ENCODE measurements around the gene RELN.

Gene RELN

DNA sequence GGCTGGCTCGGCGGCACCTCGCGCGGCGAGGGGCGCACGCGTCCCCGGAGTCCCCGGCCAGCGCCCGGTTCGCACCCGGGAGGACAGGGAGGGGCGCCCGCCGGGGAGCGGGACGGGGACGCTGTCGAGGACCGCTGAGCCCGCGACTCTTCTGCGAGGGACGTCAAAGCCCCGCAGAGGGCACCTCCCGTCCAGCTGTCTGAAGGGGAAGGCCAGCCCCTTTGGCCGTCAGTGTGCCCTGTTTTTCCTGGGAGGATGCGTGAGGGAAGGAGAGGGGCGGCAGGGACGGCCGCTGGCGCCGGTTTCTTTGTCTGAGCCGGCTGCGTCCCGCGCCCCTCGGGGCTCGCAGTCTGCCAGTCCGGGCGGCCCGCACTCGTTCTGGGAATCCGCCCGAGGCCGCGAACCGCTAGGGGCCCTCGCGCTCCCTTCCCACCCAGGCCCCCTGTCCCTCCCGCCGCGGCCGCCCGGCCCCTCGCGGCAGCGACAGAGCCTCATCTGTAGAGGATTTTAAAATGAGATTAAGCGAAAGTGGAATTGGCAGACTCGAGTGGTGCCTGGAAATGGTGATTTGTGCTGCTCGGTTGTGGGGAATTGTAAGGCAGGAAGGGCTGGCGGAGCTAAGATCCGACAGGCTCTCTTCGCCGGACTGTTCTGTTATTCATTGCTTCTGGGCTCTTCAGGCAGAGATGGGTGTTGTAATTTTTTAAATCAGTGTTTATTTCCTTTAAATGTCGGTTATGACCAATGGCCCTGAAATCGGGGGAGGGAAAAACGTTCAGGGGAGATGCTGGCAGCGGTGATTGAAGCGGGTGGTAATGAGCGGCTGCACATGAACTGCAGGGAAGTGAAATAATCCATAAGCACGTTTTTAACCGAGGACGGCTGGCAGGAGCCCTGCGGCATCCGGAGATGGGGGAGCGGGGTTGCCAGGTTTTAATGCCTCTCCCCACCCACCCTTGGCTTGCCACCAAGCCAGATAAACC is 618 bp upstream of the RELN start:
- DNase-seq = peak; percentile 36

DNA sequence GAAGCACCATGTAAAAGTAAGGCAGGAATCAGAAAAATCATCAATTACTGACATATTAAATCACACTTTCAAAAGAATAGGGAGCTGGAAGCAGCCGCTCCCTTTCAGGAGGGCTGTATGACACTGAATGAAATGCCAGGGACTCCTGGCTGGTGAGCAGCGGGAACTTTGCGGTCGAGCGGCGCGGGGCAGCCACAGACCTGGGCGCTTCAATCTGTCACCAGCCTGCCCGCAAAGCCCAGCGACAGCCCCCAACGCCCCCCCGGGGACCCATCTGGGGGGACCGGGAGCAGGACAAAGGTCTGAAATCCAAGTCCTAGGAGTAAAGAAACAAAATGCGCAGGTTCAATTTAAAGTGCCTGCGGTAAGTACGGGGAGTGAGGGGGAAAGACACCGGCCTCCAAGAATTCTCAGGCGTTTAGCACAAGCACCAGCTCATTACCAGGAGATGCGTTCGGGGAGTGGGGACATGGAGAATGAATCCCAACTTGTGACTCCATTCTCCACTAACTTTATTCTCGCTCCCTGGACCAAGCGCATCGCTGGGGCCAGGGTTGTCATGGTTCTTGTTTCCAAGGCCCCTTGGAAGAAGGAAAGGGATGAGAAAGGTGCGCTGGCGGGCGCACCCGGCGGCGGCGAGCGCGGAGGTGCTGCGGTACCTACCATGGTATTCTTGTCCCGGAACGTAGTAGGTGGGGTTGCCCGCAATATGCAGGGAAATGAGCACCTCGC is 824 bp downstream of the RELN start:
- DNase-seq = no peak

DNA sequence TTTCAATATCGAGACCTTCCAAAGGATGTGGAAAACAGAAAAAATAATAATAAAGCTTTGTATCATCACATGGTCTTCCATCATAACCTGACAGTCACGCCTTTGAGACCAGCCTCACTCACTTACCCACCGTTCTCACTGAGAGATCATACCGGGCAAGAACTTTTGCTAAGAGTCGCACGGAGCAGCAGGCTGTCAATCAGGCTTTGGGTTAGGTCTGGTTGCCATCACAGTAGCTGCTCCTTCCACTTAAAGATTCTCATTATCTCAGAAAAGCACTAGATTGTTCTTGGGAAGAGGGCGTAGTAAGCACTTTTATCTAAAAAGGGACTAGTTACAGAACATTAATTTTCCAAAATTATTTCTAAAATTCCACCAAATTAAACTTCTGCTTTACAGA is 2.0 kb downstream of the RELN start:
- DNase-seq = no peak

DNA sequence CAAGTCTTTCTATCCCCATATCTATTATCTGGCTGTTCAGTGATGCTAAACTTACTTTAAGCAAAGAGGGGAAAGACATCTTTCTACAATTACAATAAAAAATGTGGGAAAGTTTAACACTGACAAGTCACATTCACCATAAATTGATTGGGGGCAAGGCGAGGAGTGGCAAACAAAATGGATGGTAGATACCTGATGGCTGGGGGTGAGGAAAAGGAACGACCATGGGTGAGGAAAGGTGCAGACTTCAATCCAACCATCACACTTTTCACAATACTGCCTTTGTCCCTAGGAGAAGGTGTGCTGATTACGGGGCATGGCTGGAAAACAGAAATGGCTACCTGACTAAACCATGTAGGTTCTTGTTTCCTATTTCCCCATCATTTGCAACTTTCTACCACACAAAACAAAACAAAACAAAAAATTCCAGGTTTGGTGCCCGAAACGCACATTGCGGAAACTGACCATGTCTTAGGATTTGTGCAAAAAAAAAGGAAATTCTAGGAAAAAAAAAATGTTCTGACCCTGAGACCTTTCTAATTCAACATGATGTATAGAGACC is 3.8 kb downstream of the RELN start:
- no peak for DNase-seq

DNA sequence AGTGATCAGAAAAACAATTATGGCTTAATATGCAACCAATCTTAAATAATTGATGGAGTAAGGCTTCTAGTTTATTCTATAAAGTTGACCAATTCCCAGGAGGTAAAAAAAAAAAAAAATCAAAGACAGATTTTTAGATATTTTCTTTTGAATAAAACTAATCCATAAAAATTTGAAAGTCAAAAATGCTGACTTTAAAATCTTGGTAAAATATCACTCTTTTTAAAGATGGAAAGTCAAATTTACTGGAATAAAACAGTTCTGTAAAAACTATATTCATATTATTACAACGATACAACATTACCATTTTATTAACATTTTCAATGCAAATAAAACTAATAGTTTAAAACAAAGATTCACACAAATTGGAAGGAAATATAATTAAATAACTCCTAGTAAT is 5.4 kb downstream of the RELN start:
- DNase-seq = no peak

DNA sequence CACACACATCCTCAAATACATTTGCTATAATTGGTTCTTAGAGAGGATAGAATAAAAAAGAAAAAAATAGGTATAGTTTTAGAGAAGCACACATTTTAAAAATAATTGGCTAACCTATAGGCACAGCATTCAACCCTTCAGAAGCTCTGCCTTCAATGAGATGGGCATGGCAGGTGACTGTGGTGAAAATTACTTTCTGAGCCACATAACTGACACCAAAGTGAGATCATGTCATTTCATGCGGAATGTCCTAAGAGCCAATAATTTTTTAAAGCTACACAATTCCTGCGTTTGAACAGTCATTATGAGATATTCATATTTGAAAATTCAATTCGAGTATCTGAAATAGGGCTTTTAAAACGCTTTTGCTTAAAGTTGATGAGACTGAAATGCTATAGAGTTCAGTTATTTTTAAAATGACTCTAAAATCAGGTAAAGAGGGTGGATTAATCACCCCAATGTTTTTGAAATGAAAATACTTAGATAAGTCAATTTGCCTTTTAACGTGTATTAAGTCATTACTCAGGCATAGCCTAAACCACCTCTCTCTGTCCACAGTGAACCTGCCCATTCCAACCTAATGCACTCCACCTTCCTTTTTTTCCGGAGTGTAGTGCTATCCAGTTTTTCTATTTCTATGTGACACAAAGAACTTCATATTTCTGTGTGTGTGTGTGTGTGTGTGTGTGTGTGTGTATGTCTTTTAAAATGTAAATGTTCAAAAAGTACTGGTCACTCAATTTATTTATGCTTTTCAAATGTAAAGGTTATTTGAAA is 6.1 kb downstream of the RELN start:
- no peak for DNase-seq

DNA sequence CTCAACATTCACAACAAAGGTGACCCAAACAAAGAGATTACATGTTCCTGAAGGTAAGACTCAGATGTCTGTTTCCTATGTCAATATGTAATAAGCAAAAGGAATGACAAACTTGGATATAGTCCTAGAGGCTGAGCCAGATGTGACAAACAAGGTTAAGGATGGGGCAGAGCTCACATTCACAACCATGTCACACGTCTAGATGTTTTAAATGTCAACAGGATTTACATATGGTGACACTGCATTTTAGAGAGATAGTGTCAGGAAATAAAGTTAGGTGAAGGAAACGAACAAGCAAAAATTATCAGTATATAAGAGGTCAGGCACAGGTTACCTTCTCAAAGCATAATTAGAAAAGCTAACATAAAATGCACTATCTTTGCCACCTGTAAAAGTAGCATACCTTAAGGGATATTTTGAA is 8.4 kb downstream of the RELN start:
- no peak for DNase-seq

DNA sequence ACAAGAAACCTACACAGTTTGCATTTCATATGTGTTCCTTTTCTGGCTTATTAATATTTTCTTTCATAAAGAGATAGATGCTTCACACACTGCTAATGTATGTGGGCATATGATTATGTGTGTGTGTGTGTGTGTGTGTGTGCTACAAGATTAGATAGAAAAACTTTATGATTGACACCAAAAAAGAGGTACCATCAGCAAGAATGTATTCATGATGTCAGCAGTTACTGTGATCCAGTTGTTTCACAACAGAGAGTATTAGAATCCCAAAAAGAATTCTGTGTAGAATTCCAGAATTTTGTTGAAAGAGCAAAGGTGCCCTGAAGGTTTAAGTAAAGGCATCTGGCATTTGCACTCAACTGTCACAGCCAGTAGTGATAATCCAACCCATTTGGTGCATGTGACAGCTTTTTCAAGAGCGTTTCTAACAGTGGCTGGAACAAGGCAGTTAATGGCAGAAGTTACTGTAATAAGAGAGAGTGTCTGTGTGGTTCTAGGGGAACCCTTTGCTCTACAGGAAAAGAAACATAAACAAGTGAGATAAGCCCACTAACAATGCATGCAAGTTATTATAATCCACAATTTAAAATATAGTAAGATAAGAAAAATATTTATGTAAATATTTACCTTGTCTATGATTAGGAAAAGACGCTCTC is 16.6 kb downstream of the RELN start:
- DNase-seq = no peak

DNA sequence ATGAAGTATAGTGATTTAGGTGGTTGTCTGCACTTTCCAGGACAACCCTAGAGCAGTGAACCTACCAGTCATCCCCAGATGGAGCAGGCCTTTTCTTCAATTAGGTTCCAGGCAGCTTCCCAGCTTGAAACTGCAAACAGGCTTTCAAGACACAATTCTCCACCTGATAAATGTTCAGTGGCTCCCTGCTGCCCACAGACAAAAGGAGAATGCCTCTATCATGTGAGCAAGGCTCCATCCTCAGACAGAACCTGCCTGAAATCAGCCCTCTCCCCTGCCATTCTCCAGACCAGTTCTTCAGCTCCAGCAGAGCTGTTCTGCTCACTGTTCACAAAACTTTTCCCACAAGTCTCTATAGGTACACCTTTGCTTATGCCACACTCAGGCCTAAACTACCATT is 22.1 kb downstream of the RELN start:
- DNase-seq = no peak

DNA sequence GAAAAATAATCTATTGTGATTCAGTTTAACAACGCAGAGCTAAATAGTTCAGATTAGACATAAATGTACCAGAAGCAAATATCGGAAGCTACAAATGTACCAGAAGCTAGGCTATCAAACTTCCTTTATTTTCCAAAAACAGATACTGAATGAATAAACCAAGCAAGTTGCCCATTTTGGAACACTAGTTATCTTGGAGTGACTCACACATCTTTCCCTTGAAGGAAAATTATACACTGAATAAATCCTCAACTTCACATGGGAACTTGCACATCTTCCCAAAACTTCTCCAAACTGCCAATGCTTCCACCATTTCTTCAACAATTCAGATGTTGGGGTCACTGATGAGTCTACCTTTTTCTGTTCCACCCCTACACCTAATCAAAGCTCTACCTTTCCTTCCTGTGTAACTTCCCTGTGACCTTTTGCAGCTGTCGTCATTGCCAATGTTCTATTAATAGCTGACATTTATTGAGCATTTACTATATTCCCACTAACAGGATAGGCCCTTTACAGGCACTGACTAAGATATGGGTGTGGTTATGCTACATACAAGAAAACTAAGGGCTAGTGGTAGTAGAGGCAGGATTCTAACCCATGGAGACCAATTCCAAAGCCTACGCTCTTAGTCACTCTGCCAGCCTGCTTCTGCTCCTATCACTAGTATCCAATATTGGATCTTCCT is 22.7 kb downstream of the RELN start:
- no peak for DNase-seq

DNA sequence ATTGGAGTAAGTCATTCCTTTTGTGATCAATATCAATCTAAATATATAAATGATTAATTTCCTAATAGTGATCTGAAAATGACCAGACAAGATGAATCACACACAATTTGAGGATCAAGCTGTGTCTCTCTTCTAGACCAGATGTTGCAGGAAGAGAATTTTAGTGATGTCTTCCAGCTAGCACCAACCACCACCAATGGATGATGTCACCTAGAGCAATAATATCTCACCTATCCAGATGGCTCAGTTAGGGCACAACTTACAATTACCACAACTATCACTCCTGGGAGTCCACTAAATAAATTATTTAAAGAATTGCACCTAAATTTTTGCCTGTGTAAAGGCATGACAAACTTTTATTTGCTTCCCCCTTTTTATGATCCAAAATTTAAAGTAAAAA is 25.2 kb downstream of the RELN start:
- no peak for DNase-seq

DNA sequence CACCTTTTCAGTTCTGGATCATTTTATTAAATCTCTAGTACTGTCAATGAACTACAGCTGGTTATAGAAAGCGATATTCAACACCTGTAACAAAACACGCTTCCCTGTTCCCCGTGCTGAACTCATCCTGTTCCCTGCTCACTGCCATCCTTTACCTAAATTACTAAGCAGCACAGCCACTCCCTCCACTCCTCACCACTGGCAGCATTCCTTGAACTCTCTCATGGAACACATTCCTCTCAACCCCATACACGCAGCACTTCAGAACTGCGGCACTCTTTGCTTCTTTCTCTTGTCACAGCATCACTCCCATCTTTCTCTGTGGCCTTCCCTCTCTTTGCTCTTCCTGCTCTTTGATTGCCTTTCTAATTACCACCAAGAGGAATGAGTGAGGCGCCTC is 27.4 kb downstream of the RELN start:
- DNase-seq = no peak

DNA sequence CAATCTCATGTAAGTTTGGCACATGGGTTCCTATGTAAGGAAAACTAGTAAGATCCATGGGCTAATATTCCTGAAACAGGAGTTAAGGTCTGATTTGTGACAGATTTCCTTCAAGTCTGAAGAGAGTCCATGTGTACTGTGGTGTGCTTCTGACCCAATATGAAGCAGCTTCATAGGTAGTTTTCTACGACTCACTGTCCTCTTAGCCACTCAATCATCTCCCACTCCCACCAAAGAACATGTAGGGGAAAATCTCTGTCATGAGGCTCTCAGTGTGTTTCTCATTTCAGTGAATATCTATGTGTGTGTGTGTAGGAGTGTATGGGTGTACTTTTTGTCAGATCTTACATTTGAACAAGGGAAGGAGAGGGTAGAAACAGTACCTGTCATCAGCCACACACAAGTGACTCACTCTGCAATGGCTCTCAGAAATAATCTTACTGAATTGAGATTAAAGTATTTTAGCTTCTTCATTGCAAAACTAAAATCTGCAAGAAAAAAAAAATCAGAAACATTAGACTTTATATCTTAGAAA is 31.1 kb downstream of the RELN start:
- no peak for DNase-seq

DNA sequence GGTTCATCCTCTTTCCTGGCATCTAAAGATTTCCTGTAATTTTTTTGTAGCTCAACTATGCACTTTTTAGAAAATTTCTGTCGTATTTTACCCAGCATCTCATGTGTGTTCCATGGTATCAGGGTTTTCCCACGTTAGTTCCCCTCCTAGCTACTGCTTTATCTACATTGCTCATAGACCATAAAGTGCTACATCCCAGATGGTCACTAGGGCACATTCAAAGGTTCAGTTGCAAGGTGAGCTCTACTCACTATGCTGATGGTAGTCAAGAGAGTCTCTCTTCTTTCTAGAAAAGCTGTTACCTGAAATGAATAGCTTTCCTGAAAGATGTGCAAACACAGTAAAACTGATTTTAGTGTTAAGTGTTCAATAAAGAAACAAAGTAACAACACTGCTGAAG is 33.5 kb downstream of the RELN start:
- DNase-seq = no peak

DNA sequence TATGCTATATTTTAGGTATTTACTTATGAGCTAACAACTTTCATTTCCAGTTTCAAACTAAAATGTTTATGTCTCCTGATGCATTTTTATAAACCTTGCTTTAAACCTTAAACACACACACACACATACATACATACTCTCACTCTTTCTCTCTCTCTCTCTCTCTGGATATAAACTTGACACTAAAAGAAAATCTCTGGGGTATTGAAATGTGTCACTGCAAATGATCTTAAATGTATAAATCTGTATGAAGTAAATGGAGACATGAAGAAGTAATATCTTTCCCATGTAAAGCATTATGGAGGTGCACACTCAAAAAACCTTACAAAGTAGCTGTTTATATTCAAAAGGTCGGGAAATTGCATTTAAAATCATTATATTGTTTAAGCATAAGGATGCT is 37.0 kb downstream of the RELN start:
- DNase-seq = no peak

DNA sequence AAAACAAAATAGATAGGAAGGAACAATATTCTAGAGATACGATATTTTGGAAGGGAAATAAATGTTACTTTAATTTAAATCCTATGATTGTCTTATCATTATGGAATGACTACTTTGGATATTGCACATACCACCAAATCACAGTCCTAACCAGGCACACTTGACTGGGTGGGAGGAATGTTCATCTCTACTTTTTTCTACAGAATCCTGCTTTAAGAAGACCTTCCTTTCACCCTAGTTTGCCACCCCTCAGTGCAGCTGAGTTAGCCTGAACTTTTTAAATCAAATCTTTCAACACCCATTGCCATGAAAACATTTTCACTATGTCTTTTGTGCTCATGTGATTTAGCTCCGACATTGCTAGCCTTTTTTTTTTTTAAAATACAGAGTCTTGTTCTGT is 38.1 kb downstream of the RELN start:
- DNase-seq = no peak

DNA sequence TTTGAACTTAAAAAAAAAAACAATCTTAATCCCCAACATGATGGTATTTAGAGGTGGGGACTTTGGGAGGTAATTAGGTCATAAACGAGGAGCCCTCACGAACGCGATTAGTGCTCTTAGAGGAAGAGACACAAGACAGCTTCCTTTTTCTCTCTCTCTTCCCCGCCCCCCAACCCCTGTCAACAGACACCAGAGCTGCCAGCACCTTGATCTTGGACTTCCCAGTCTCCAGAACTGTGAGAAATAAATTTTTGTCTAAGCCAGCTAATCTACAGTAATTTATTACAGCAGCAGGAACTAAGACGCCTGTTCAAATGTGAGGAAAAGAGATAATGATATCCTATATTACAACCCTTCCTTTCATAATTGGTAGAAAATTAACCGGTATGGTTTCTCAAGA is 40.1 kb downstream of the RELN start:
- no peak for DNase-seq

DNA sequence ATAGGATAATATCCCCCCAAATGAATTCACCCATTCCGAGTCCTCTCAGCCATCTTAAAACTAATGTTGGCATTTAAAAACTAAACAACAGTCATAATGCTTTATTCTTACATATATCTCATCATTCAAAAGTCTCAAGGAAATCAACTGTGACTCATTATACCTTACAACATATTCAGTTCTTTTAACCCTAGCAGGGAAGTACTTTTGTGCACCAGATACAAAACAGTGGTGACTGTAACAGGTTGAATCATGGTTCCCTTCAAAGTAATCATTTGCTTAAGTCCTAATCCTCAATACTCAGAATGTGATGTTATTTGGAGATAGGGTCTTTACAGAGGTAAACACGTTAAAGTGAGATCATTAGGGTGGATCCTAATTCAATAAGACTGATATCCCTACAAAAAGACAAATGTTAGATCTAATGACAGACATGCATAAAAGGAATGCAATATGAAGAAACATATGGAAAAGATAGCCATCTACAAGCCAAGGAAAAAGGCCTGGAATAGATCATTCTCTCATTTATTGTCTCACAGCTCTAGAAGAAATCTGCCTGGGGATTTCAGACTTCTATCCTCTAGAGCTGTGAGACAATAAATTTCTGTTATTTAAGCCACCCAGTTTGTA is 42.3 kb downstream of the RELN start:
- no peak for DNase-seq

DNA sequence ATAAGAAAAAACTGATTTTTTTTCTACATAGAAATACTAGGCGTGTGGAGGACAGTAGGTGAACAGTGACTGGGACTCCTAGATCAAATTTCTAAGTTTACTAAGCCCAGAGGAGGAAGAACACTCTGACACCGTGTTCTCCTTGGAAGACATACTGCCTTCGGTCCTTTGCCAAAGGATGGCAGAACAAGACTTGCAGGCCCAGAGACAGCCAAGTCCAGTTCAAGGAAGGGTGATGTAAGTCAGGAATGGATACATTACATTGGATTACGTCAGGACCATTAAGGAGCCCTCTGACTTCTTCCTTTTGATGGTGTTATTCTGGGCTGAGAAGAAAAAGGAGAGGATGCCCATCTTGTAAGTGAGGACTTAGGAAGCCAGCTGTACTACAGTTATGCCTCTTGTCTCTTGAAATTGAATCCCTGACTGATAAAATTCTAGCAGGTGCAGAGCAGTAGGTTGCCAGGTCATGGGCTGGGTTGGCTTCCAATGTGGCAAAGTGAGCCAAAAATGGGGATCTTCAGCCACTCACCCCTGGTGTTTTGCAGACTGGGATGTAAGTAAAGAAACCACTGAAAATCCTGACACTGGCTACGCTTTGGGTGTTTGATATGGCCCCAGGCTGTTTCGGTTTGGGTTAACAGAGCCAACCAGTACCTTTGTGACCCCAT is 45.1 kb downstream of the RELN start:
- DNase-seq = no peak

DNA sequence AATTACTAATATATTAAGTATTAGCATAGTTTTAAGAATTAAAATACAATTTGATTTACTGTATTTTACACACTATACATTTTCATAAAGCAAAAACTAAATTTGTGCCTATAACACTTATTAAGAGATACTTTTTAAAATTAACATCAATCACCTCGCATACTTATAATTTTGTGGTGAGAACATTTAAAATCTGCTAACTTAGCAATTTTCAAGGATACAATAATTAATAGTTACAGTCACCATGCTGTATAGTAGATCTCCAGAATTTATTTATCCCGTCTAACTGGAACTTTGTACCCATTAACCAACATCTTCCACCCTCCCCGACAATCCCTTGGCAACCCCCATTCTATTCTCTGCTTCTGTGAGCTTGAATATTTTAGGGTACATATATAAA is 47.5 kb downstream of the RELN start:
- no peak for DNase-seq
